Measurements from ENCODE around the gene MTM1. TPM values are rescaled to one million over a fixed set of nuclear protein-coding genes. Genes with fewer than 3 reads are reported as not detected.

MTM1 gene
- total RNA-seq, 4 donors from 2014 or later = 10.5 to 32.7 (median 14.3) TPM

DNA sequence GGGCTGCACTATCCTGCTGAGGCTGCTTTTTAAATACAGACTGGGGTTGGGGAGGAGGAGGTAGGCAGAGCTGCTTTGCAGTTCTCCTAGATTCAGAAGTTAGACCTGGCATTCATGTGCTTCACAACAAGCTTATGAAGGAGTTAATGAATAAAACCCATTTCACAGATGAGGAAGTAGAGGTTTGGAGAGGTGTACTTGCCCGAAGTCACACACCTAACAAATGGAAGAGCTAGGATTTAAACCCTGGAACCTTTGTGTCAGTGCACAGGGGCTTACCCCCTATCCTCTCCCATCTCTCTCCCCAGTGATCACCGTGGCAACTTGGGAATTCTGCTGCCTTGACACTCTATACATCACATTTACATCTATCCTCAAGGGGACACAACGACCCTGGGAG lies 3.6 kb upstream of the MTM1 start:
- WGBS, 2 donors (ENCODE audit: low coverage in 1 of 2) = 38% methylated on average over 2 of the region's 3 CpGs; no CpG with 5 or more reads in 1 of the 2 donors
- Histone ChIP-seq H3K27ac (no peak overlapping the region), H3K9me3 (no peaks in the 10 kb centered on the region), H3K36me3 (no peaks in the 10 kb centered on the region), H3K27me3 (no peaks in the 10 kb centered on the region), H3K4me1 (peaks cover 0 to 7% (median 0%) of the 10 kb centered on the region in 3 donors), H3K4me3 (no peak overlapping the region)
- ATAC-seq = no peak
- TF ChIP-seq, protein P1, sequence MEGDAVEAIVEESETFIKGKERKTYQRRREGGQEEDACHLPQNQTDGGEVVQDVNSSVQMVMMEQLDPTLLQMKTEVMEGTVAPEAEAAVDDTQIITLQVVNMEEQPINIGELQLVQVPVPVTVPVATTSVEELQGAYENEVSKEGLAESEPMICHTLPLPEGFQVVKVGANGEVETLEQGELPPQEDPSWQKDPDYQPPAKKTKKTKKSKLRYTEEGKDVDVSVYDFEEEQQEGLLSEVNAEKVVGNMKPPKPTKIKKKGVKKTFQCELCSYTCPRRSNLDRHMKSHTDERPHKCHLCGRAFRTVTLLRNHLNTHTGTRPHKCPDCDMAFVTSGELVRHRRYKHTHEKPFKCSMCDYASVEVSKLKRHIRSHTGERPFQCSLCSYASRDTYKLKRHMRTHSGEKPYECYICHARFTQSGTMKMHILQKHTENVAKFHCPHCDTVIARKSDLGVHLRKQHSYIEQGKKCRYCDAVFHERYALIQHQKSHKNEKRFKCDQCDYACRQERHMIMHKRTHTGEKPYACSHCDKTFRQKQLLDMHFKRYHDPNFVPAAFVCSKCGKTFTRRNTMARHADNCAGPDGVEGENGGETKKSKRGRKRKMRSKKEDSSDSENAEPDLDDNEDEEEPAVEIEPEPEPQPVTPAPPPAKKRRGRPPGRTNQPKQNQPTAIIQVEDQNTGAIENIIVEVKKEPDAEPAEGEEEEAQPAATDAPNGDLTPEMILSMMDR (IDR thresholded peaks at IDR 0.05) = no peak
- TF ChIP-seq POLR2A (IDR thresholded peaks at IDR 0.05) (no peak), EP300 (IDR thresholded peaks at IDR 0.05) (no peak), POLR2AphosphoS5 (IDR thresholded peaks at IDR 0.05) (no peak)

DNA sequence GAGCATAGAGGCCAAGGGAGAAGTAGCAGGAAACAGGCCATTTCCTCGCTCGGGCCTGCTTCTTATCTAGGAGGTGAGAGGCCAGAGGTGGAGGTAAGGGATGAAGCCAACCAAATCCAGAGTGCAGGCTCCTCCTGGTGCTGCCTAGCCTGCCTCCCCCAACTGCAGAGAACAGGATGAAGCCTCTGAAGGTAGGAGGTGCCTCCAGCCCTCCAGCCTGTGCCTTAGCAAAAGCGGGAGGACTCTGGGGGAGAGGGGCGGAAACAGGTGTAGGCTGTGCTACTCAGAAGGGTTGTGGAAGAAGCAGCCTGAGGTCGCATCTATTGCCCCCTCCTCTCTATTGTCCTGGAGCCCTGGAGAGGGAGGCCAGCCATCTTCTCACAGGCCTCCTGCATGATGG lies 2.9 kb upstream of the MTM1 start:
- Histone ChIP-seq H3K27ac (no peak overlapping the region), H3K4me1 (peaks cover 0 to 14% (median 0%) of the 10 kb centered on the region in 3 donors), H3K36me3 (no peaks in the 10 kb centered on the region), H3K4me3 (no peak overlapping the region), H3K27me3 (no peaks in the 10 kb centered on the region), H3K9me3 (no peaks in the 10 kb centered on the region)
- no peak for ATAC-seq
- 65% methylated on average over 2 of the region's 5 CpGs; no CpG with 5 or more reads in 1 of the 2 donors for whole genome bisulfite sequencing, 2 donors (ENCODE audit: low coverage in 1 of 2)
- TF ChIP-seq, protein P1 (IDR thresholded peaks at IDR 0.05) = no peak
- no peak for TF ChIP-seq POLR2AphosphoS5 (IDR thresholded peaks at IDR 0.05)
- TF ChIP-seq EP300 (IDR thresholded peaks at IDR 0.05) = no peak
- no peak for TF ChIP-seq POLR2A (IDR thresholded peaks at IDR 0.05)

DNA sequence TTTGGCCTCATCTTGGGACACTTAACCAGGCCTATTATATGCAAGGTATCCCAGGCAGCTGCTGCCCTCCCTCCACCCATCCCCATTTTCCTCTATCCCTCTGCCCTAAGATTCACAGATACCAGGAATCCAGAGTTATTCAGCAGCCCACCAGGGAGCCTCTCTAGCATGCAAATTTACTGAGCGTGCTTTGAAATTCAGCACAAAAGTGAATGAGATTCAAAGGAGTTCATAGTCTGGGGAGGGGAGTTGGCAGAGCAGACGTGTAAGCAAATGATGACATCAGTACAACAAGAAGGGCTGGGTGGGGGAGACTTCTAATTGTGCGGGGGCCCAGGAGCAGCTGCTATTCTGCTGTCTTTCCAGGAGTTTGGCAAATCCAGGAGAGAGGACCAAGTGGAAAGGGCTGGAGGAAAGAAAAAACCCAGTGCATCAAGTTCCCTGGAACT lies 1.7 kb upstream of the MTM1 start:
- peaks cover 0 to 14% (median 0%) of the 10 kb centered on the region in 3 donors for H3K4me1 ChIP-seq
- no peaks in the 10 kb centered on the region for H3K36me3 ChIP-seq
- no peak for ATAC-seq
- H3K9me3 ChIP-seq = no peaks in the 10 kb centered on the region
- 37% methylated on average over 2 of the region's 3 CpGs; no CpG with 5 or more reads in 1 of the 2 donors for WGBS, 2 donors (ENCODE audit: low coverage in 1 of 2)
- H3K4me3 ChIP-seq = no peak overlapping the region
- no peaks in the 10 kb centered on the region for H3K27me3 ChIP-seq
- TF ChIP-seq, protein P1 (IDR thresholded peaks at IDR 0.05) = no peak
- TF ChIP-seq POLR2A (IDR thresholded peaks at IDR 0.05) = no peak
- TF ChIP-seq EP300 (IDR thresholded peaks at IDR 0.05) = no peak
- no peak for TF ChIP-seq POLR2AphosphoS5 (IDR thresholded peaks at IDR 0.05)
- H3K27ac ChIP-seq = no peak overlapping the region

DNA sequence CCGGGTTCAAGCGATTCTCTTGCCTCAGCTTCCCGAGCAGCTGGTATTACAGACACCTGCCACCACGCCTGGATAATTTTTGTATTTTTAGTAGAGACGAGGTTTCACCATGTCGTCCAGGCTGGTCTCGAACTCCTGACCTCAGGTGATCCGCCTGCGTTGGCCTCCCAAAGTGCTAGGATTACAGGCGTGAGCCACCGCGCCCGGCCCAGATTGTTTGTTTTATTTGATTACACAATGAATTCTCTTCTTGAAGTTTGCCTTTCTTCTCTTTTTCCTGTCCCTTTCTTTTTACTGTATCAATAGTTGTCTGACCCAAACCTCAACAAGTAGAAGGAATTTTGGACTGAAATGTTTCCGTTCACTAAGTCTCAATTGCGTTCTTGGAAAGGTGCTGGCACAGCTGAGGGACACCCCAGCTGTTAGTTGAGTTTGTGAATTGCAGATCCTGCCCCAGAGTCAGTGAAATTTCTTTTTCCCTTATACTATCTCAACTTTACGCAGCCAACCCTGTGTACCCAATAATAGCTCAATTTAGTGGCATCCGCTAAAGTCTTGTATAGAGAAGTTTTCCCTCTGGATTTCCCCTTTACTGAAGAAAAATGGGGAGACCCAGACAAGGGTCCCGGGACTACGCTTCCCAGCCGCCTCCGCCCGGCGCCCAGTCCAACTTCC lies 639 bp upstream of the MTM1 start:
- peaks cover 0 to 18% (median 0%) of the 10 kb centered on the region in 3 donors for H3K4me1 ChIP-seq
- WGBS, 2 donors (ENCODE audit: low coverage in 1 of 2) = 68% methylated on average over 5 to 10 of the region's 23 CpGs
- H3K27me3 ChIP-seq = no peaks in the 10 kb centered on the region
- H3K9me3 ChIP-seq = no peaks in the 10 kb centered on the region
- peak overlapping the region in 3 of 4 donors; percentile 22 to 87 (median 55) for H3K27ac ChIP-seq
- peak overlapping the region in 1 of 2 donors; percentile 76 for H3K4me3 ChIP-seq
- no peak for ATAC-seq
- H3K36me3 ChIP-seq = no peaks in the 10 kb centered on the region
- TF ChIP-seq POLR2AphosphoS5 (IDR thresholded peaks at IDR 0.05) (no peak), POLR2A (IDR thresholded peaks at IDR 0.05) (no peak)

DNA sequence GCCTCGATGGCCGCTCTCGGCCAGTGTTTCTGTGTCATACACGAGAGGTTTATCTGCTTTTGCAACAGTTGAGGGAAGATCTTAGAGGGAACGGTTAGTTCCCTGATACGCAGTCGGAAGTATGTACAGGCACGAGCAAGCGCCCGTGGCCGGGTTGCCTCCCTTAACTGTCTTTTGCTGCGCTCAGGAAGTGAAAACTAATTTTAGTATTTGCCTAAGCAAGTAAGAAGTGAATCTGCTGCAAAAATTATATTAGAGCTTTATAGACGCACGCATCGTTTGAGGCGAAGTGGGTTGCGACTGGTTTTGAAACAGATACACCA lies 695 bp downstream of the MTM1 start:
- Histone ChIP-seq H3K27me3 (no peaks in the 10 kb centered on the region), H3K4me1 (peaks cover 0 to 21% (median 0%) of the 10 kb centered on the region in 3 donors), H3K9me3 (no peaks in the 10 kb centered on the region), H3K4me3 (peak overlapping the region; percentile 59 to 76), H3K36me3 (no peaks in the 10 kb centered on the region), H3K27ac (peak overlapping the region; percentile 57 to 90 (median 87))
- TF ChIP-seq POLR2AphosphoS5 (IDR thresholded peaks at IDR 0.05) (no peak), EP300 (IDR thresholded peaks at IDR 0.05) (no peak), POLR2A (IDR thresholded peaks at IDR 0.05) (no peak)
- TF ChIP-seq, protein P1 (IDR thresholded peaks at IDR 0.05) = no peak
- peak; percentile 8 for ATAC-seq
- WGBS, 2 donors (ENCODE audit: low coverage in 1 of 2) = 0 to 59% methylated on average over 2 to 12 of the region's 17 CpGs

Measured in gastroesophageal sphincter (tissue), 4 donors.